Brain microvascular endothelial cell (primary cell): ENCODE measurements around the gene HSPA1B.
"Not testable (repeated sequence)": the region's sequence is repeated elsewhere in the genome, so short reads cannot be mapped to it uniquely, and the experiment has no call there.

ENCODE experiments used
- DNase-seq: peaks from one replicate; pipeline ENCODE4 v3.0.0-alpha.2; 2020
- H3K27ac ChIP-seq: fragments of 250-450 bp; sonication (Bioruptor Pico); 2 replicates; pipeline ENCODE4 v1.5.1; 2020; ENCODE audit warnings: mild to moderate bottlenecking, moderate library complexity
- H3K27me3 ChIP-seq: fragments of 250-450 bp; sonication (Bioruptor Pico); replicated peaks from 2 replicates; pipeline ENCODE4 v1.5.1; 2020; ENCODE audit warnings: mild to moderate bottlenecking
- H3K36me3 ChIP-seq: fragments of 250-450 bp; sonication (Bioruptor Pico); replicated peaks from 2 replicates; pipeline ENCODE4 v1.5.1; 2020; ENCODE audit warnings: mild to moderate bottlenecking
- H3K4me3 ChIP-seq: 2 replicates; pipeline ENCODE4 v1.5.1; 2011; ENCODE audit warnings: low read depth, mild to moderate bottlenecking, control low read depth, low read length, moderate library complexity
- CTCF ChIP-seq: IDR thresholded peaks from 2 replicates; pipeline ENCODE4 v1.5.1; 2011; ENCODE audit warnings: low read depth, mild to moderate bottlenecking, moderate library complexity, low read length, control low read depth, inconsistent platforms; ENCODE audit errors: missing control alignments
- in situ Hi-C: cut with HindIII; loops from 2 replicates; pipeline ENCODE4 v1.10.0; 2017; ENCODE audit warnings: low sequenced_read_pairs, low pct_ligation_motif_present

HSPA1B gene

GRCh38 chr6:31796993-31797385 is 30.5 kb upstream of the HSPA1B start:
- DNase-seq: no peak
- in situ Hi-C loops: no loop called here
- no peaks in the 10 kb centered on the region for H3K27me3 ChIP-seq
- H3K36me3 ChIP-seq: peaks cover 5% of the 10 kb centered on the region
- no peak overlapping the region for H3K27ac ChIP-seq
- no peak for TF ChIP-seq CTCF
- no peak overlapping the region for H3K4me3 ChIP-seq

- no peaks in the 10 kb centered on the region for H3K27me3 ChIP-seq
- no peak for TF ChIP-seq CTCF
- DNase-seq: no peak
- H3K27ac ChIP-seq: no peak overlapping the region
- in situ Hi-C loops: no loop called here
- peaks cover 2% of the 10 kb centered on the region for H3K36me3 ChIP-seq
- H3K4me3 ChIP-seq: no peak overlapping the region
Measured at GRCh38 chr6:31797588-31797987, 29.9 kb upstream of the HSPA1B start.

- TF ChIP-seq CTCF: no peak
- H3K36me3 ChIP-seq: peaks cover 2% of the 10 kb centered on the region
- DNase-seq: no peak
- no peak overlapping the region for H3K4me3 ChIP-seq
- no peak overlapping the region for H3K27ac ChIP-seq
- in situ Hi-C loops: no loop called here
- no peaks in the 10 kb centered on the region for H3K27me3 ChIP-seq
Measured at GRCh38 chr6:31799781-31800180, 27.8 kb upstream of the HSPA1B start.

- H3K27ac ChIP-seq, in situ Hi-C loops, DNase-seq, H3K4me3 ChIP-seq, H3K36me3 ChIP-seq, H3K27me3 ChIP-seq: not testable (repeated sequence)
Measured at GRCh38 chr6:31801031-31801927, 26.3 kb upstream of the HSPA1B start.

- in situ Hi-C loops: no loop called here
- peak overlapping the region; percentile 59 for H3K27ac ChIP-seq
- DNase-seq: no peak
- peaks cover 2% of the 10 kb centered on the region for H3K36me3 ChIP-seq
- no peak for TF ChIP-seq CTCF
- H3K4me3 ChIP-seq: peak overlapping the region; percentile 81
- no peaks in the 10 kb centered on the region for H3K27me3 ChIP-seq
Measured at GRCh38 chr6:31805939-31806469, 21.5 kb upstream of the HSPA1B start.

GRCh38 chr6:31806470-31807272 is 20.9 kb upstream of the HSPA1B start, which contains the start of gene LSM2:
TSS of gene LSM2 (minus strand) at chr6:31806966. CDS start at chr6:31806757, 209 bp downstream.
- DNase-seq: peak; percentile 95
- Histone ChIP-seq H3K4me3 (peak within 1 kb of the TSS; percentile 81), H3K27ac (peak within 1 kb of the TSS; percentile 59), H3K36me3 (peaks cover 2% of the 10 kb centered on the region), H3K27me3 (no peaks in the 10 kb centered on the region)
- peak; percentile 23 for TF ChIP-seq CTCF
- in situ Hi-C loops: no loop called here

GRCh38 chr6:31808599-31808998 is 18.9 kb upstream of the HSPA1B start:
- H3K27me3 ChIP-seq, H3K4me3 ChIP-seq, DNase-seq, H3K27ac ChIP-seq, H3K36me3 ChIP-seq, in situ Hi-C loops: not testable (repeated sequence)
